C1 segment of cervical spinal cord (tissue), 14 donors: ENCODE results near the gene GIMAP2.

Source experiments
- DNase-seq, 14 donors: peaks; one replicate each; lab custom pipeline; 2025; lab: John Stamatoyannopoulos, UW

Gene GIMAP2

GRCh38 chr7:150733482-150734095 lies 48.1 kb downstream of the GIMAP2 start:
- no peak for DNase-seq

GRCh38 chr7:150734254-150734653 lies 48.7 kb downstream of the GIMAP2 start:
- no peak for DNase-seq

GRCh38 chr7:150735596-150736358 lies 50.3 kb downstream of the GIMAP2 start:
- no peak for DNase-seq

- no peak for DNase-seq
Observed at GRCh38 chr7:150736864-150737263, 51.4 kb downstream of the GIMAP2 start.

GRCh38 chr7:150737265-150738055 lies 52.0 kb downstream of the GIMAP2 start, which contains the start of gene GIMAP5:
TSS of gene GIMAP5 (plus strand) at chr7:150737418. CDS start at chr7:150740885, 3,467 bp downstream.
- peak in 2 of 14 donors; percentile 33 to 41 for DNase-seq

GRCh38 chr7:150738092-150738491 lies 52.6 kb downstream of the GIMAP2 start:
- DNase-seq, result no peak

- no peak for DNase-seq
Observed at GRCh38 chr7:150738591-150739001, 53.1 kb downstream of the GIMAP2 start.

GRCh38 chr7:150739033-150739432 lies 53.5 kb downstream of the GIMAP2 start:
- no peak for DNase-seq

GRCh38 chr7:150740053-150740452 lies 54.5 kb downstream of the GIMAP2 start:
- no peak for DNase-seq

GRCh38 chr7:150742286-150742968 lies 56.9 kb downstream of the GIMAP2 start:
- no peak for DNase-seq
